H1 (cell line): ENCODE results near the gene INA. TPM values are rescaled to one million over a fixed set of nuclear protein-coding genes. Genes with fewer than 3 reads are reported as not detected.

Experiments
- CTCF ChIA-PET: fragments of 300-600 bp; sonication (Branson Sonifier 250); formaldehyde crosslinking; loops from one replicate; lab custom pipeline; 2021; ENCODE audit not compliant: partially characterized antibody; lab: Charles Lee
- POLR2A ChIA-PET: fragments of 300-600 bp; sonication (Branson Sonifier 250); formaldehyde crosslinking; loops from one replicate; lab custom pipeline; 2021; ENCODE audit warnings: inconsistent platforms; ENCODE audit not compliant: partially characterized antibody; lab: Charles Lee
- DNase-seq, 2 experiments: peaks; one replicate each; pipeline versions ENCODE4 v3.0.0 to v3.0.0-alpha.2; 2010 to 2022; ENCODE audit warnings: low spot score in 2 of 2, low read depth in 1 of 2, mixed read lengths in 1 of 2
- FAIRE-seq: peaks from 2 replicates; lab custom pipeline; 2011; peaks lifted over from hg19 to GRCh38; lab: Jason Lieb, UNC
- H2AFZ ChIP-seq: 2 replicates; pipeline ENCODE4 v1.8.1; 2012; ENCODE audit warnings: low read length, inconsistent platforms
- H2AK5ac ChIP-seq: 2 replicates; pipeline ENCODE4 v1.6.1; 2013; ENCODE audit warnings: low read depth, low read length
- H2BK120ac ChIP-seq: replicated peaks from 2 replicates; pipeline ENCODE3; 2013; ENCODE audit warnings: low read depth, low read length, inconsistent platforms
- H2BK12ac ChIP-seq: 2 replicates; pipeline ENCODE4 v1.6.1; 2013; ENCODE audit warnings: low read depth, low read length
- H2BK15ac ChIP-seq: 2 replicates; pipeline ENCODE4 v1.6.1; 2013; ENCODE audit warnings: low read length
- H2BK20ac ChIP-seq: 2 replicates; pipeline ENCODE4 v1.6.1; 2013; ENCODE audit warnings: low read length
- H2BK5ac ChIP-seq: 2 replicates; pipeline ENCODE4 v1.6.1; 2013; ENCODE audit warnings: low read depth, low read length
- H3K14ac ChIP-seq: 2 replicates; pipeline ENCODE4 v1.6.1; 2013; ENCODE audit warnings: inconsistent platforms; ENCODE audit not compliant: insufficient read length
- H3K18ac ChIP-seq: 2 replicates; pipeline ENCODE4 v1.6.1; 2013; ENCODE audit warnings: low read length; ENCODE audit errors: extremely low read depth
- H3K23ac ChIP-seq: 2 replicates; pipeline ENCODE4 v1.6.1; 2013; ENCODE audit warnings: inconsistent platforms; ENCODE audit not compliant: insufficient read length
- H3K23me2 ChIP-seq: 2 replicates; pipeline ENCODE4 v1.6.1; 2013; ENCODE audit warnings: low read depth, low read length
- H3K27ac ChIP-seq: 2 replicates; pipeline ENCODE4 v1.6.1; 2011; ENCODE audit warnings: low read depth, low read length, inconsistent platforms
- H3K27me3 ChIP-seq, 4 experiments: replicated peaks in 1 of 4; 1 replicate in 1 of 4; 2 replicates in 3 of 4; pipeline versions ENCODE4 v1.6.1 to v1.8.1; 2011 to 2013; ENCODE audit warnings: low read length in 3 of 4, mild to moderate bottlenecking in 3 of 4, inconsistent platforms in 2 of 4, mixed read lengths in 2 of 4, moderate library complexity in 1 of 4; ENCODE audit not compliant: control insufficient read depth in 3 of 4, insufficient read depth in 3 of 4; ENCODE audit errors: extremely low read depth in 1 of 4
- H3K36me3 ChIP-seq, 4 experiments: 2 replicates each; pipeline versions ENCODE4 v1.6.1 to v1.8.1; 2011 to 2013; ENCODE audit warnings: mild to moderate bottlenecking in 4 of 4, low read length in 3 of 4, moderate library complexity in 2 of 4, control low read depth in 1 of 4, inconsistent platforms in 1 of 4; ENCODE audit not compliant: insufficient read depth in 4 of 4, control insufficient read depth in 2 of 4
- H3K4ac ChIP-seq: replicated peaks from 2 replicates; pipeline ENCODE3; 2013; ENCODE audit warnings: low read length, low read depth, mixed read lengths, inconsistent platforms; ENCODE audit not compliant: insufficient read length
- H3K4me1 ChIP-seq, 4 experiments: replicated peaks in 1 of 4; 1 replicate in 1 of 4; 2 replicates in 3 of 4; pipeline versions ENCODE4 v1.6.1 to v1.8.1; 2011 to 2013; ENCODE audit warnings: low read length in 3 of 4, inconsistent platforms in 2 of 4, mixed read lengths in 1 of 4; ENCODE audit not compliant: insufficient read depth in 4 of 4, control insufficient read depth in 3 of 4
- H3K4me2 ChIP-seq, 2 experiments: 2 replicates each; pipeline versions ENCODE4 v1.6.1 to v1.8.1; 2011 to 2013; ENCODE audit warnings: low read depth in 2 of 2, low read length in 2 of 2, control low read depth in 1 of 2, inconsistent platforms in 1 of 2, mild to moderate bottlenecking in 1 of 2; ENCODE audit not compliant: insufficient read depth in 1 of 2
- H3K4me3 ChIP-seq, 4 experiments: fragments of 200-600, 300-600 bp in 1 of 4; sonication (generic), shearing (Covaris generic), sonication (Bioruptor Twin) in 1 of 4; 2 replicates each; pipeline versions ENCODE4 v1.5.1 to v1.8.1; 2011 to 2016; ENCODE audit warnings: low read length in 4 of 4, low read depth in 3 of 4, control low read depth in 2 of 4, inconsistent platforms in 2 of 4, mild to moderate bottlenecking in 2 of 4, mixed read lengths in 1 of 4, moderate library complexity in 1 of 4; ENCODE audit not compliant: insufficient read depth in 2 of 4; ENCODE audit errors: extremely low read depth in 1 of 4
- H3K56ac ChIP-seq: replicated peaks from 2 replicates; pipeline ENCODE3; 2013; ENCODE audit warnings: low read depth, mild to moderate bottlenecking, mixed read lengths, low read length, inconsistent platforms; ENCODE audit not compliant: insufficient read length
- H3K79me1 ChIP-seq: 2 replicates; pipeline ENCODE4 v1.6.1; 2013; ENCODE audit warnings: low read depth, low read length, control low read depth
- H3K79me2 ChIP-seq, 2 experiments: 2 replicates each; pipeline versions ENCODE4 v1.6.1 to v1.8.1; 2012 to 2013; ENCODE audit warnings: low read length in 2 of 2, mild to moderate bottlenecking in 2 of 2, inconsistent platforms in 1 of 2; ENCODE audit not compliant: insufficient read depth in 2 of 2, control insufficient read depth in 1 of 2
- H3K9ac ChIP-seq, 4 experiments: replicated peaks in 1 of 4; 1 replicate in 1 of 4; 2 replicates in 3 of 4; pipeline versions ENCODE4 v1.6.1 to v1.8.1; 2011 to 2013; ENCODE audit warnings: low read depth in 3 of 4, low read length in 3 of 4, control low read depth in 2 of 4, mild to moderate bottlenecking in 2 of 4, moderate library complexity in 2 of 4, inconsistent platforms in 1 of 4; ENCODE audit errors: extremely low read depth in 1 of 4
- H3K9me3 ChIP-seq, 2 experiments: 2 replicates each; pipeline versions ENCODE4 v1.6.1 to v1.8.1; 2012 to 2013; ENCODE audit warnings: mild to moderate bottlenecking in 2 of 2, moderate library complexity in 2 of 2, control low read depth in 1 of 2, inconsistent platforms in 1 of 2, low read depth in 1 of 2, low read length in 1 of 2, mixed read lengths in 1 of 2; ENCODE audit not compliant: insufficient read depth in 2 of 2
- H4K20me1 ChIP-seq, 2 experiments: replicated peaks in 1 of 2; 2 replicates each; pipeline versions ENCODE3 to v1.8.1; 2011 to 2013; ENCODE audit warnings: inconsistent platforms in 2 of 2, low read length in 2 of 2, mild to moderate bottlenecking in 1 of 2; ENCODE audit not compliant: insufficient read depth in 2 of 2, control insufficient read depth in 1 of 2
- H4K5ac ChIP-seq: 2 replicates; pipeline ENCODE4 v1.6.1; 2013; ENCODE audit warnings: low read length, low read depth, mixed read lengths, inconsistent platforms; ENCODE audit not compliant: insufficient read length
- H4K8ac ChIP-seq: 2 replicates; pipeline ENCODE4 v1.8.0; 2013; ENCODE audit warnings: mild to moderate bottlenecking, moderate library complexity, low read length, inconsistent platforms; ENCODE audit not compliant: insufficient read depth; ENCODE audit errors: extremely low read depth
- H4K91ac ChIP-seq: replicated peaks from 2 replicates; pipeline ENCODE3; 2013; ENCODE audit warnings: low read length, mixed read lengths, inconsistent platforms; ENCODE audit not compliant: insufficient read length
- BACH1 ChIP-seq: IDR thresholded peaks from 2 replicates; pipeline ENCODE4 v1.6.1; 2012; ENCODE audit warnings: low read length, improper control_type of control experiment
- BRCA1 ChIP-seq: IDR thresholded peaks from 2 replicates; pipeline ENCODE4 v1.6.1; 2012; ENCODE audit warnings: low read depth, low read length, improper control_type of control experiment
- CREB1 ChIP-seq: IDR thresholded peaks from 2 replicates; pipeline ENCODE4 v1.6.1; 2012; ENCODE audit warnings: inconsistent platforms
- EZH2 ChIP-seq: fragments of 200-600 bp; sonication (generic); IDR thresholded peaks from 2 replicates; pipeline ENCODE4 v1.7.1; 2012; ENCODE audit warnings: low read depth, mild to moderate bottlenecking, moderate library complexity, low read length, inconsistent platforms; ENCODE audit not compliant: severe bottlenecking
- HDAC2 ChIP-seq, 2 experiments: fragments of 300-600 bp in 1 of 2; sonication (generic) in 1 of 2; IDR thresholded peaks; 2 replicates each; pipeline ENCODE4 v1.6.1; 2011 to 2012; ENCODE audit warnings: low read depth in 2 of 2, low read length in 2 of 2, mild to moderate bottlenecking in 2 of 2, moderate library complexity in 2 of 2, borderline replicate concordance in 1 of 2, inconsistent platforms in 1 of 2
- JUN ChIP-seq: IDR thresholded peaks from 2 replicates; pipeline ENCODE4 v1.6.1; 2011; ENCODE audit warnings: low read depth, mild to moderate bottlenecking, improper control_type of control experiment, low read length
- JUND ChIP-seq: IDR thresholded peaks from 2 replicates; pipeline ENCODE4 v1.6.1; 2011; ENCODE audit warnings: mild to moderate bottlenecking, improper control_type of control experiment, low read length
- KDM4A ChIP-seq: IDR thresholded peaks from one replicate; pipeline ENCODE4 v1.7.1; 2012; ENCODE audit warnings: low read depth, mild to moderate bottlenecking, moderate library complexity, low read length, inconsistent platforms; ENCODE audit not compliant: severe bottlenecking
- PHF8 ChIP-seq: fragments of 200-600 bp; sonication (generic); conservative IDR thresholded peaks from 2 replicates; pipeline ENCODE4 v1.7.1; 2012; ENCODE audit warnings: low read depth, mild to moderate bottlenecking, inconsistent platforms, low read length, moderate library complexity
- POLR2AphosphoS5 ChIP-seq: IDR thresholded peaks from 2 replicates; pipeline ENCODE4 v1.6.1; 2011; ENCODE audit warnings: low read depth, low read length
- RBBP5 ChIP-seq: IDR thresholded peaks from 2 replicates; pipeline ENCODE4 v1.7.1; 2012; ENCODE audit warnings: low read depth, mild to moderate bottlenecking, inconsistent platforms, low read length, moderate library complexity, borderline replicate concordance
- RFX5 ChIP-seq: IDR thresholded peaks from 2 replicates; pipeline ENCODE4 v1.6.1; 2011; ENCODE audit warnings: low read depth, low read length, improper control_type of control experiment, borderline replicate concordance
- SP4 ChIP-seq: IDR thresholded peaks from 2 replicates; pipeline ENCODE4 v1.6.1; 2012; ENCODE audit warnings: low read length, inconsistent platforms
- TAF7 ChIP-seq: optimal IDR thresholded peaks from 2 replicates; pipeline ENCODE3; 2011; ENCODE audit warnings: low read depth, mild to moderate bottlenecking, inconsistent platforms, low read length, moderate library complexity, borderline replicate concordance
- WGBS, 2 experiments: shearing (Covaris generic) in 1 of 2; methylation state at CpG; one replicate each; pipeline versions ENCODE4 v1.1.6 to v1.1.7; 2013 to 2015; ENCODE audit warnings: low lambda C conversion rate in 2 of 2, mixed read lengths in 2 of 2, inconsistent platforms in 1 of 2, low coverage in 1 of 2, missing lambda C conversion rate in 1 of 2; ENCODE audit not compliant: insufficient replicate concordance in 2 of 2, insufficient coverage in 1 of 2, insufficient read length in 1 of 2; ENCODE audit errors: extremely low coverage in 1 of 2, missing lambda C conversion rate in 1 of 2; 5-methylcytosine and 5-hydroxymethylcytosine counted together
- polyA plus RNA-seq, 7 experiments: library from polyadenylated mRNA; depleted of rRNA in 3 of 7; stranded (reverse) in 5 of 7; unstranded in 2 of 7; fragments of >200 nt in 5 of 7; fragments of 200-250 nt in 2 of 7; gene quantifications; 1 replicate in 5 of 7; 2 replicates in 1 of 7; 4 replicates in 1 of 7; pipeline versions ENCODE4 v1.2.1 to v1.2.3, GENCODE V29; 2011 to 2013; ENCODE audit warnings: missing spikeins in 2 of 7, mixed read lengths in 2 of 7
- total RNA-seq: library from RNA; stranded (reverse); fragmentation: NEBNext Ultra II Directional; extraction: Animal tissue kit (Norgen Biotek cat#: 25700); gene quantifications from 2 replicates; pipeline ENCODE4 v1.2.1, GENCODE V29; 2021

INA gene
- total and polyA plus RNA-seq, 2 of the 8 experiments (the other 6 are each of a cell fraction or from before 2014, with no cell fraction given), result 17.1 to 18.1 TPM

GRCh38 chr10:103227416-103227815 is 49.5 kb upstream of the INA start:
- no peaks in the 10 kb centered on the region for H3K79me2 ChIP-seq
- H2BK15ac ChIP-seq, result no peak overlapping the region
- ChIA-PET POLR2A (interaction anchor here (0.5 to 3.6 kb wide), 3 partner anchors 11 to 39 kb away, joined by 3 to 15 read pairs (median 10); partner anchors contain the start of gene NT5C2), CTCF (interaction anchor here (0.7 to 3.0 kb wide), 4 partner anchors 11 to 34 kb away, joined by 3 to 10 read pairs (median 10); partner anchors contain the start of gene NT5C2)
- H3K4me3 ChIP-seq, result no peak overlapping the region
- H3K23ac ChIP-seq, result no peak overlapping the region
- no peak overlapping the region for H2AK5ac ChIP-seq
- H3K4ac ChIP-seq, result no peak overlapping the region
- H4K20me1 ChIP-seq, result no peaks in the 10 kb centered on the region
- WGBS, 2 experiments, result 95% methylated on average over 1 of the region's 1 CpG; no CpG with 5 or more reads in 1 of the 2 experiments
- H3K4me1 ChIP-seq, result peaks cover 0 to 14% (median 2%) of the 10 kb centered on the region in 4 experiments; a peak in 2 of 7 replicates
- peaks cover 15 to 16% of the 10 kb centered on the region in 2 experiments for H3K9me3 ChIP-seq
- no peak overlapping the region for H3K56ac ChIP-seq
- H4K91ac ChIP-seq, result no peak overlapping the region
- H2BK5ac ChIP-seq, result no peak overlapping the region
- H2BK12ac ChIP-seq, result no peak overlapping the region
- no peak overlapping the region for H3K27ac ChIP-seq
- no peaks in the 10 kb centered on the region for H3K23me2 ChIP-seq
- H3K4me2 ChIP-seq, result no peak overlapping the region
- no peak for FAIRE-seq
- H3K36me3 ChIP-seq, result peaks cover 0 to 3% (median 0%) of the 10 kb centered on the region in 4 experiments; a peak in 1 of 8 replicates
- no peaks in the 10 kb centered on the region for H3K79me1 ChIP-seq
- DNase-seq, result no peak
- no peak overlapping the region for H4K5ac ChIP-seq
- H2BK120ac ChIP-seq, result no peak overlapping the region
- H3K9ac ChIP-seq, result no peak overlapping the region
- no peak overlapping the region for H2BK20ac ChIP-seq
- H2AFZ ChIP-seq, result no peak overlapping the region
- no peak overlapping the region for H3K18ac ChIP-seq
- no peak overlapping the region for H4K8ac ChIP-seq
- no peak overlapping the region for H3K14ac ChIP-seq
- no peaks in the 10 kb centered on the region; a peak in 1 of 7 replicates for H3K27me3 ChIP-seq
- TF ChIP-seq BRCA1, result no peak
- no peak for TF ChIP-seq KDM4A
- TF ChIP-seq CREB1, result no peak
- TF ChIP-seq JUND, result no peak
- TF ChIP-seq EZH2, result no peak
- TF ChIP-seq HDAC2 (IDR thresholded peaks at IDR 0.05; ENCODE audit: borderline replicate concordance in 1 of 2, low read depth in 2 of 2, low read length in 2 of 2), result no peak
- no peak for TF ChIP-seq PHF8
- TF ChIP-seq JUN, result no peak
- TF ChIP-seq POLR2AphosphoS5, result no peak
- no peak for TF ChIP-seq TAF7
- TF ChIP-seq BACH1, result no peak
- TF ChIP-seq SP4, result no peak
- no peak for TF ChIP-seq RFX5
- no peak for TF ChIP-seq RBBP5
- TF ChIP-seq, all 59 proteins: peak for 0
